ENCODE results near the gene CYRIA. TPM values are rescaled to one million over a fixed set of nuclear protein-coding genes. Genes with fewer than 3 reads are reported as not detected.

Gene CYRIA
- total and polyA plus RNA-seq, 4 donors = 1.3 to 4.3 (median 2.4) TPM

- TF ChIP-seq RAD21 (IDR thresholded peaks at IDR 0.05) (no peak), HNF4A (conservative IDR thresholded peaks at IDR 0.05) (no peak), RXRA (IDR thresholded peaks at IDR 0.05) (no peak), ZBTB33 (IDR thresholded peaks at IDR 0.05) (no peak), ATF3 (IDR thresholded peaks at IDR 0.05) (no peak), NR2F2 (IDR thresholded peaks at IDR 0.05) (no peak), JUND (IDR thresholded peaks at IDR 0.05) (no peak)
These were observed 8.5 kb upstream of the CYRIA start (continued) for GRCh38 chr2:16674154-16674553.

GRCh38 chr2:16671760-16672159 lies 6.1 kb upstream of the CYRIA start:
- Histone ChIP-seq H3K4me3 (ENCODE audit: low read depth in 1 of 3, low read length in 3 of 3) (no peak overlapping the region), H3K27me3 (ENCODE audit: control insufficient read depth in 4 of 4, insufficient read depth in 4 of 4, low read length in 3 of 4) (no peaks in the 10 kb centered on the region), H3K9me3 (ENCODE audit: control insufficient read depth in 4 of 4, low read length in 3 of 4) (no peaks in the 10 kb centered on the region), H3K36me3 (ENCODE audit: control insufficient read depth in 4 of 4, insufficient read depth in 3 of 4, low read depth in 1 of 4, low read length in 3 of 4) (no peaks in the 10 kb centered on the region), H3K27ac (ENCODE audit: low read depth in 1 of 2, low read length in 2 of 2) (no peak overlapping the region), H3K9ac (ENCODE audit: low read depth in 1 of 2, low read length in 2 of 2) (no peak overlapping the region), H3K4me1 (ENCODE audit: control insufficient read depth in 4 of 4, insufficient read depth in 4 of 4, low read length in 3 of 4) (peaks cover 0 to 2% (median 0%) of the 10 kb centered on the region in 4 donors)
- TF ChIP-seq HNF4G (IDR thresholded peaks at IDR 0.05) (no peak), NR2F2 (IDR thresholded peaks at IDR 0.05) (no peak), ZBTB33 (IDR thresholded peaks at IDR 0.05) (no peak), GABPA (IDR thresholded peaks at IDR 0.05 in 1 of 2, conservative IDR thresholded peaks at IDR 0.05 in 1 of 2) (no peak), YY1 (IDR thresholded peaks at IDR 0.05) (no peak), EGR1 (IDR thresholded peaks at IDR 0.05; ENCODE audit: low read depth in 2 of 2) (no peak), JUND (IDR thresholded peaks at IDR 0.05) (no peak), SP1 (IDR thresholded peaks at IDR 0.05) (no peak), FOXA2 (IDR thresholded peaks at IDR 0.05) (no peak), REST (IDR thresholded peaks at IDR 0.05) (no peak), ATF3 (IDR thresholded peaks at IDR 0.05) (no peak), MAX (IDR thresholded peaks at IDR 0.05) (no peak), TAF1 (conservative IDR thresholded peaks at IDR 0.05) (no peak), HNF4A (conservative IDR thresholded peaks at IDR 0.05) (no peak), RXRA (IDR thresholded peaks at IDR 0.05) (no peak), RAD21 (IDR thresholded peaks at IDR 0.05) (no peak), CTCF (IDR thresholded peaks at IDR 0.05; ENCODE audit: low read depth, low read length, missing input control) (no peak)
- WGBS = 96% methylated on average over 1 of the region's 1 CpG
- no peak for DNase-seq (ENCODE audit: low spot score)

Measured in liver (tissue), 9 donors.